Heart right ventricle (tissue), 16 donors: ENCODE results near the gene MESD. TPM values are rescaled to one million over a fixed set of nuclear protein-coding genes. Genes with fewer than 3 reads are reported as not detected.
A peak's percentile ranks its signal among the peaks of the same experiment; 100 is the strongest.

ENCODE experiments used
- ATAC-seq, 8 donors: fragments of 200-7000 bp; cut with Tn5 transposase; one replicate each; pipeline ENCODE4 v1.9.1; 2020; ENCODE audit warnings: mild to moderate bottlenecking in 8 of 8, moderate library complexity in 8 of 8, moderate number of reproducible peaks in 1 of 8
- DNase-seq, 2 donors: peaks; one replicate each; pipeline ENCODE4 v3.0.0-alpha.2; 2020
- H3K27ac ChIP-seq, 10 donors: fragments of 200-600 bp; sonication (generic) in 2 of 10; one replicate each; pipeline versions ENCODE4 v1.5.0 to v1.8.0; 2020 to 2022; ENCODE audit warnings: mild to moderate bottlenecking in 3 of 10
- H3K27me3 ChIP-seq, 7 donors: fragments of 200-600 bp; one replicate each; pipeline ENCODE4 v1.8.0; 2021 to 2022; ENCODE audit warnings: mild to moderate bottlenecking in 2 of 7
- H3K36me3 ChIP-seq, 9 donors: fragments of 200-600 bp; sonication (generic) in 1 of 9; one replicate each; pipeline versions ENCODE4 v1.5.0 to v1.8.0; 2020 to 2022; ENCODE audit warnings: mild to moderate bottlenecking in 2 of 9
- H3K4me1 ChIP-seq, 9 donors: fragments of 200-600 bp; sonication (generic) in 1 of 9; one replicate each; pipeline versions ENCODE4 v1.5.0 to v1.8.0; 2020 to 2022; ENCODE audit warnings: mild to moderate bottlenecking in 4 of 9
- H3K4me3 ChIP-seq, 10 donors: fragments of 200-600 bp; sonication (generic) in 2 of 10; one replicate each; pipeline versions ENCODE4 v1.5.0 to v1.8.0; 2020 to 2022; ENCODE audit warnings: mild to moderate bottlenecking in 7 of 10, moderate library complexity in 2 of 10
- H3K9me3 ChIP-seq, 11 donors: fragments of 200-600 bp in 10 of 11; sonication (generic) in 2 of 11; one replicate each; pipeline versions ENCODE4 v1.5.0 to v1.8.0; 2013 to 2022; ENCODE audit warnings: mild to moderate bottlenecking in 2 of 11, control low read depth in 1 of 11, moderate library complexity in 1 of 11
- CTCF ChIP-seq, 9 donors: fragments of 200-600 bp; sonication (generic) in 2 of 9; IDR thresholded peaks; one replicate each; pipeline versions ENCODE4 v1.5.0 to v1.8.0; 2021 to 2022; ENCODE audit warnings: antibody characterized with exemption in 9 of 9, mild to moderate bottlenecking in 5 of 9, moderate library complexity in 1 of 9
- WGBS, 2 donors: extraction: QIAGEN DNeasy Blood & Tissue Kit; methylation state at CpG; one replicate each; pipeline ENCODE4 v1.1.7; 2013; ENCODE audit warnings: inconsistent platforms in 1 of 2; 5-methylcytosine and 5-hydroxymethylcytosine counted together
- intact Hi-C, 10 donors: fragments of 100-400 bp; cut with DNase I; formaldehyde crosslinking; loops; one replicate each; pipeline versions ENCODE4 v1.11.1 to v1.14.2; 2022
- polyA plus RNA-seq, 2 donors: library from polyadenylated mRNA; stranded (reverse); fragments of 200-250 nt; gene quantifications; one replicate each; pipeline ENCODE4 v1.2.3, GENCODE V29; 2013
- total RNA-seq, 10 donors: library from RNA; stranded (reverse); fragmentation: NEBNext Ultra II Directional in 3 of 10; extraction: Animal tissue kit (Norgen Biotek cat#: 25700) in 3 of 10; gene quantifications; one replicate each; pipeline versions ENCODE4 v1.2.1 to v1.2.4, GENCODE V29; 2021 to 2023
- donor health status: Arrhythmogenic right ventricular cardiomyopathy.
- donor health status: ischemic (EF 13 %, LVEDD 7.1; RV severe dilation, severe dysfunction).
- donor health status: healthy with polysubstance abuse.
- donor health status: DM: no; HTN: yes; CAD: no.
- donor health status: DM: no; HTN: no; CAD: no.
- donor health status: ischemic (EF 25% LVEDD 6.9; RV normal size, moderate dysfunction).
- donor health status: ischemic (EF 25% LVEDD 5.7; RV mildly dilated, moderate dysfunction).
- donor health status: healthy.
- donor health status: DM: yes; HTN: yes; CAD: no.
- donor health status: Ischemic cardiomyopathy.
- donor health status: ischemic (EF 35%, LVEDD 5.7; RV mildly dilated, moderate dysfunction).
- donor health status: nonischemic (EF 11% LVEDD 7.7; RV severe dilation, severe dysfunction).
- donor health status: DM: yes; HTN: yes; CAD: no.
- donor health status: PGD.
- donor health status: ischemic (EF 29% LVEDD 5.4; RV normal size, mild dysfunction).
- donor health status: nonischemic (EF 23%, LVEDD 6.1; RV moderate dilation, normal function).

MESD gene
- total and polyA plus RNA-seq, 12 donors = 11.1 to 17.6 (median 14.7) TPM

- TF ChIP-seq CTCF (IDR thresholded peaks at IDR 0.05) = no peak
- Histone ChIP-seq H3K36me3 (peaks cover 0 to 71% (median 24%) of the 10 kb centered on the region in 9 donors), H3K4me3 (no peak overlapping the region), H3K27ac (no peak overlapping the region), H3K9me3 (no peaks in the 10 kb centered on the region), H3K27me3 (no peaks in the 10 kb centered on the region), H3K4me1 (peaks cover 0 to 29% (median 12%) of the 10 kb centered on the region in 9 donors)
- intact Hi-C loops = loop anchor here in 5 of 10 donors (1.0 to 10.0 kb wide), 5 partner anchors 130 to 290 kb away; partner anchors contain the start of gene ABHD17C (in 1 of the 5)
- peak in 2 of 8 donors; percentile 8 to 29 for ATAC-seq
- DNase-seq = no peak
- 95 to 97% methylated on average over 4 of the region's 4 CpGs for WGBS, 2 donors
Observed at GRCh38 chr15:80976851-80977250, 12.8 kb downstream of the MESD start.

GRCh38 chr15:80974914-80975313 is 14.7 kb downstream of the MESD start:
- TF ChIP-seq CTCF (IDR thresholded peaks at IDR 0.05) = no peak
- peaks cover 0 to 29% (median 12%) of the 10 kb centered on the region in 9 donors for H3K4me1 ChIP-seq
- no peak for DNase-seq
- no peak for ATAC-seq
- no peak overlapping the region for H3K4me3 ChIP-seq
- no peak overlapping the region for H3K27ac ChIP-seq
- intact Hi-C loops = loop anchor here in 9 of 10 donors (5.0 to 10.0 kb wide), 9 partner anchors 132 to 523 kb away; partner anchors contain the start of genes CEMIP (in 2 of the 9) and ABHD17C (in 1 of the 9)
- H3K27me3 ChIP-seq = no peaks in the 10 kb centered on the region
- no peaks in the 10 kb centered on the region for H3K9me3 ChIP-seq
- H3K36me3 ChIP-seq = peaks cover 0 to 52% (median 16%) of the 10 kb centered on the region in 9 donors
- WGBS, 2 donors = 97% methylated on average over 4 of the region's 4 CpGs

- intact Hi-C loops = loop anchor here in 8 of 10 donors (5.0 to 10.0 kb wide), 6 partner anchors 190 to 520 kb away; partner anchors contain the start of genes CEMIP (in 2 of the 8) and ABHD17C (in 1 of the 8)
- no peaks in the 10 kb centered on the region for H3K27me3 ChIP-seq
- ATAC-seq = no peak
- no peak overlapping the region for H3K4me3 ChIP-seq
- no peaks in the 10 kb centered on the region for H3K9me3 ChIP-seq
- DNase-seq = no peak
- WGBS, 2 donors = 89 to 96% methylated on average over 3 of the region's 3 CpGs
- H3K36me3 ChIP-seq = peaks cover 0 to 47% (median 0%) of the 10 kb centered on the region in 9 donors
- H3K4me1 ChIP-seq = peaks cover 0 to 22% (median 1%) of the 10 kb centered on the region in 9 donors
- TF ChIP-seq CTCF (IDR thresholded peaks at IDR 0.05) = no peak
- H3K27ac ChIP-seq = no peak overlapping the region
Observed at GRCh38 chr15:80972276-80972675, 17.3 kb downstream of the MESD start.

GRCh38 chr15:80971143-80971542 is 18.5 kb downstream of the MESD start:
- peaks cover 0 to 15% (median 0%) of the 10 kb centered on the region in 9 donors for H3K4me1 ChIP-seq
- H3K27ac ChIP-seq = no peak overlapping the region
- no peak for TF ChIP-seq CTCF (IDR thresholded peaks at IDR 0.05)
- peaks cover 0 to 51% (median 0%) of the 10 kb centered on the region in 9 donors for H3K36me3 ChIP-seq
- 76 to 83% methylated on average over 2 of the region's 2 CpGs for WGBS, 2 donors
- no peaks in the 10 kb centered on the region for H3K27me3 ChIP-seq
- intact Hi-C loops = loop anchor here in 8 of 10 donors (2.0 to 10.0 kb wide), 8 partner anchors 189 to 519 kb away; partner anchors contain the start of genes CEMIP (in 3 of the 8) and ABHD17C (in 1 of the 8)
- no peaks in the 10 kb centered on the region for H3K9me3 ChIP-seq
- no peak for DNase-seq
- H3K4me3 ChIP-seq = no peak overlapping the region
- no peak for ATAC-seq
